ENCODE results near the gene ZDHHC12. TPM values are rescaled to one million over a fixed set of nuclear protein-coding genes. Genes with fewer than 3 reads are reported as not detected.
A peak's percentile ranks its signal among the peaks of the same experiment; 100 is the strongest.

The ZDHHC12 gene
- total and polyA plus RNA-seq, 2 of the 13 experiments (the other 11 are each of a cell fraction or from before 2014, with no cell fraction given), result 25.4 to 28.0 TPM

DNA sequence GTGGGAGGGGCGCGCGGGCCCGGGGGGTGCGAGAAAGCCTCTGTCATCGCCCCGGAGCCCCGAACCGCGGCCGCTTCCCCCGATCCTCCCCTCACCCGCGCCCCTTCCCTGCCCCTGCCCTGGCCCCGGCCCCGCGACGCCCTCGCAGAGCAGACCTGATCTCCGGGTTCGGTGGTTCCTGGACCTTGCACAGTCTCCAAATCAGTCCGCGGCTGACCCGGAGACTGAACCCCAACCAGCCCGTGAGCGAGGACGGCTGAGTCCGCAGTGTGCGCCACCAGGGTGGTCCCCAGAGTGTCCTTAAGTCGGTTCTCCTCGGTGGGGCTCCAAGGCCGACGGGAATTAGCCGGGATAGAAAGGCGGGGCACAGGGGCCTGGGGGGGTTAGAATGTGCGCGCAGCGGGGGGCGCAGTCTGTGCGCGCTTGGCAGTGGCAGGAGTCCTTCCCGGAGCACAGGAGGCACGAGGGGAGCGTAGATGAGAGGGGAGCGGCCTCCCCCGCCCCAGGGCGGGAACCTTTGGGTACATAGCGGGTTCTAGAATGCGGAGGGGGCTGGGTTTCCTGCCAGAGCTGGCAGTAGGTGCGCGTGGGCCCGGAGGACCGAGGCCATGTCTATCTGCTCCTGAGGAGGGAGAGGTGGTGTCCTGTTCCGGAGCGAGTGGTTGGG, 20.8 kb downstream of the ZDHHC12 start (continued):
- TF ChIP-seq ZBTB20 (CRISPR knock-in tag; IDR thresholded peaks at IDR 0.05; ENCODE audit: borderline replicate concordance, low read depth), result no peak
- TF ChIP-seq HNF4G (IDR thresholded peaks at IDR 0.05; ENCODE audit: borderline replicate concordance, low read depth, low read length), result no peak; the same call in 1 of the 2 replicates
- no peak for TF ChIP-seq HNF4G (CRISPR knock-in tag; IDR thresholded peaks at IDR 0.05; ENCODE audit: borderline replicate concordance, low read depth)
- TF ChIP-seq PHF20 (CRISPR knock-in tag; IDR thresholded peaks at IDR 0.05), result 0 out of 2 replicates have a peak, but pooled peaks have one; percentile 25
- no peak for TF ChIP-seq ZMAT5 (CRISPR knock-in tag; IDR thresholded peaks at IDR 0.05; ENCODE audit: borderline replicate concordance, low read depth)
- TF ChIP-seq SIN3B (IDR thresholded peaks at IDR 0.05; ENCODE audit: low read length), result no peak
- no peak for TF ChIP-seq ZNF775 (CRISPR knock-in tag; IDR thresholded peaks at IDR 0.05; ENCODE audit: borderline replicate concordance)
- TF ChIP-seq, protein P1, sequence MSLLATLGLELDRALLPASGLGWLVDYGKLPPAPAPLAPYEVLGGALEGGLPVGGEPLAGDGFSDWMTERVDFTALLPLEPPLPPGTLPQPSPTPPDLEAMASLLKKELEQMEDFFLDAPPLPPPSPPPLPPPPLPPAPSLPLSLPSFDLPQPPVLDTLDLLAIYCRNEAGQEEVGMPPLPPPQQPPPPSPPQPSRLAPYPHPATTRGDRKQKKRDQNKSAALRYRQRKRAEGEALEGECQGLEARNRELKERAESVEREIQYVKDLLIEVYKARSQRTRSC (CRISPR knock-in tag; IDR thresholded peaks at IDR 0.05; ENCODE audit: low read depth), result no peak
- no peak for TF ChIP-seq MLLT10 (CRISPR knock-in tag; IDR thresholded peaks at IDR 0.05)
- TF ChIP-seq ZNF274 (CRISPR knock-in tag; IDR thresholded peaks at IDR 0.05), result peak; percentile 73; the same call in 1 of the 2 replicates
- peak; percentile 21; the same call in 1 of the 2 replicates for TF ChIP-seq HNF4A (CRISPR knock-in tag; IDR thresholded peaks at IDR 0.05)
- TF ChIP-seq TRIM22 (IDR thresholded peaks at IDR 0.05), result no peak
- TF ChIP-seq ZNF329 (CRISPR knock-in tag; IDR thresholded peaks at IDR 0.05; ENCODE audit: low read depth), result no peak
- TF ChIP-seq, protein P2, sequence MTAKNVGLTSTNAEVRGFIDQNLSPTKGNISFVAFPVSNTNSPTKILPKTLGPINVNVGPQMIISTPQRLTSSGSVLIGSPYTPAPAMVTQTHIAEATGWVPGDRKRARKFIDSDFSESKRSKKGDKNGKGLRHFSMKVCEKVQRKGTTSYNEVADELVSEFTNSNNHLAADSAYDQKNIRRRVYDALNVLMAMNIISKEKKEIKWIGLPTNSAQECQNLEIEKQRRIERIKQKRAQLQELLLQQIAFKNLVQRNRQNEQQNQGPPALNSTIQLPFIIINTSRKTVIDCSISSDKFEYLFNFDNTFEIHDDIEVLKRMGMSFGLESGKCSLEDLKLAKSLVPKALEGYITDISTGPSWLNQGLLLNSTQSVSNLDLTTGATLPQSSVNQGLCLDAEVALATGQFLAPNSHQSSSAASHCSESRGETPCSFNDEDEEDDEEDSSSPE (CRISPR knock-in tag; IDR thresholded peaks at IDR 0.05), result peak; percentile 54; the same call in 1 of the 2 replicates
- TF ChIP-seq ZNF136 (CRISPR knock-in tag; IDR thresholded peaks at IDR 0.05; ENCODE audit: low read depth), result 0 out of 2 replicates have a peak, but pooled peaks have one; percentile 61
- 0 out of 2 replicates have a peak, but pooled peaks have one; percentile 31 for TF ChIP-seq ZNF296 (CRISPR knock-in tag; conservative IDR thresholded peaks at IDR 0.05)
- TF ChIP-seq ZNF552 (CRISPR knock-in tag; IDR thresholded peaks at IDR 0.05; ENCODE audit: borderline replicate concordance), result 0 out of 2 replicates have a peak, but pooled peaks have one; percentile 7
- no peak for TF ChIP-seq ZNF230 (CRISPR knock-in tag; IDR thresholded peaks at IDR 0.05)
- TF ChIP-seq ZNF335 (CRISPR knock-in tag; IDR thresholded peaks at IDR 0.05), result no peak
- TF ChIP-seq HHEX (CRISPR knock-in tag; IDR thresholded peaks at IDR 0.05), result no peak
- TF ChIP-seq ZNF251 (CRISPR knock-in tag; IDR thresholded peaks at IDR 0.05), result no peak
- TF ChIP-seq PATZ1 (CRISPR knock-in tag; IDR thresholded peaks at IDR 0.05), result peak; percentile 77; the same call in 1 of the 2 replicates
- peak; percentile 72; the same call in 1 of the 2 replicates for TF ChIP-seq ZNF850 (CRISPR knock-in tag; conservative IDR thresholded peaks at IDR 0.05)
- TF ChIP-seq HNRNPK (IDR thresholded peaks at IDR 0.05; ENCODE audit: low read depth, low read length, poor library complexity, severe bottlenecking), result peak; percentile 10
- TF ChIP-seq ZNF547 (CRISPR knock-in tag; IDR thresholded peaks at IDR 0.05), result 0 out of 2 replicates have a peak, but pooled peaks have one; percentile 20

Measured in HepG2 (cell line).